NT2/D1 (cell line): Measurements from ENCODE around the gene PLXNB2.

Experiments
- YY1 ChIP-seq: IDR thresholded peaks from 2 replicates; pipeline ENCODE4 v1.6.1; 2011; ENCODE audit not compliant: insufficient read length, insufficient read depth
- ZNF274 ChIP-seq: IDR thresholded peaks from 2 replicates; pipeline ENCODE4 v1.6.1; 2011; ENCODE audit warnings: mild to moderate bottlenecking, low read depth, low read length

- no peak for TF ChIP-seq ZNF274
- TF ChIP-seq YY1, result no peak
These were observed 10.9 kb upstream of the PLXNB2 start for GRCh38 chr22:50318356-50318697.
